Left renal pelvis (tissue), 4 donors: ENCODE measurements around the gene KLHL10. TPM values are rescaled to one million over a fixed set of nuclear protein-coding genes. Genes with fewer than 3 reads are reported as not detected.
A peak's percentile ranks its signal among the peaks of the same experiment; 100 is the strongest.
"Not testable (repeated sequence)": the region's sequence is repeated elsewhere in the genome, so short reads cannot be mapped to it uniquely, and the experiment has no call there.

Experiments
- DNase-seq, 4 donors: peaks; one replicate each; pipeline ENCODE4 v3.0.0-alpha.2; 2013; ENCODE audit warnings: low read depth in 4 of 4, low spot score in 3 of 4
- polyA plus RNA-seq, 4 donors: library from polyadenylated mRNA; unstranded; fragments of 120-200 nt; gene quantifications; one replicate each; pipeline ENCODE4 v1.2.1, GENCODE V29; 2013; ENCODE audit not compliant: insufficient read length in 4 of 4

Gene KLHL10
- polyA plus RNA-seq, 4 donors: 0.16 to 0.34 (median 0.26) TPM

DNA sequence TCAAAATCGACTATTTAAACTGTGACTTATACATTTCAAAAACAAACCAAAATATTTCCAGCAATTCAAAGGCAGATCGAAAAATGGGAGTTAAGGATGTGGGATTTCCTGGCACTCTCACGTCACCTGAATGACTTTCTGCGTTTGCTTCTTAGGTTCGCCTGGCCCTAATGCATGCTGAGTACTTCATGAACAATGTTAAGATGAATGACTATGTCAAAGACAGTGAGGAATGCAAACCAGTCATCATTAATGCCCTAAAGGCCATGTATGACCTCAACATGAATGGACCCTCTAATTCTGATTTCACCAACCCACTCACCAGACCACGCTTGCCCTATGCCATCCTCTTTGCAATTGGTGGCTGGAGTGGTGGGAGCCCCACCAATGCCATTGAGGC is 7.3 kb downstream of the KLHL10 start:
- DNase-seq: no peak

DNA sequence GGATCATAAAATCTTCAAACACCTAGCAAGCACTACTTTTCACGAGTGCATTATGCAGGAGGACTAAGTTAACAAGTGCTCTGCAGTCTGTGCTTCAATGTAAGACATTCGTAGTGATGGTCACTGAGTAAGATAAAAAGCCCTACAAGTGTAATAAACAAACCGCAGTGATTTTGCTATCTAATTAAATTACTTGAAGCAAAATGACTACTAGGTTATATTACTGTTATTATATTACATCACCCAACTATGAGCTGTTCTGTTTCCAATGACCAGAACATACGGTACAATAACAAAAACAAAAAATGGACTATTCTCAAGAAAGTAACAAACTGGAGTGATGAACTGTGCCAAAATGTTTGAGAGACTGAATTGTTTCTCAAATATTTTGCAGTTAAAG is 11.2 kb downstream of the KLHL10 start:
- DNase-seq: no peak

- no peak for DNase-seq
Measured at GRCh38 chr17:41849251-41849990, 11.8 kb downstream of the KLHL10 start.

- DNase-seq: not testable (repeated sequence)
Measured at GRCh38 chr17:41851382-41851781, 13.8 kb downstream of the KLHL10 start.

DNA sequence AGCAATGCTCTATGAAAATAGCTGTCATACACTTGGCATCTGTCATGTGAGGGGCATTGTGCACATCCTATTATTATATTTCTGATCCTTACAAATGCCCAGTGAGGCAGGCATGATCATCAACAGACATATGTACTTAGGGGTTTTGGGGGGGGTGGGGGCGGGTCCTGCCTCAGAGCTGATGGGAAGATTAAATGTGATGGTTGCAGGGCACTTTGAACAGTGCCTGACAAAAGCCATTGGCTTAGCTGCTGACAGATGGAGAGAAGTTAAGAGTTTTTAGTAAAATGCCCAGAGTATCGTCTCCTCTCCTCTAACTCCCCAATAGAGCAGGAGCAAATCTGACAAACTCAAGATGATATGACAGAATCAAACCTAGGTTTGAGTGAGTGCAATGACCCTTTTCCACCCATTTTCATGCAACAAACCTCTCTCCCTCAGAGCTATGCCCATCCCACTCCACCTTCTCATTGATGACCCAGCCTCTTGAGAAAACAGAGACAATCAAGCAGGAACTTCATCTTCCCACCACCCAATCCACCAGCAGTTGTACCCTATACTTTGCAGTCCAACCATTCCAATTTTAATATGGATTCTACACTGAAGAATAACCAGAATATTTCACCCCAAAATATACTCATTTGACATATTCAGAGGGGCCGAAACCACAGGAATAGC is 22.8 kb downstream of the KLHL10 start:
- DNase-seq: no peak

GRCh38 chr17:41863074-41863848 is 25.6 kb downstream of the KLHL10 start:
- no peak for DNase-seq

DNA sequence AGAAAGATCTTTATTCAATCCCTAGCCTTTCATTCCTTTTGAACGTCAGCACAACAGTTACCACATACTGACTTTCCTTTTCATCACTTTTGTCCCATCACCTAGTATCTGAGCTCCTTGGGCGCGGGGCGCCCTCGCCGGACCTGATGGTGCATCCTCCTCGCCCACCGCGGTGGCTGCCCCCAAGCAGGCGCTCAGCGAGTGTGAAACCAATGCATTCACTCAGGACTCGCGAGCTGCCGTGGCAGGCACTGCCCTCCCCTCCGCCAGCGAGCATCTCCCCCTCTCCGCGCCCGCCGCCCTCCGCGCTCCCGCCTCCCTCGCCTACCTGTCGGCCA is 26.8 kb downstream of the KLHL10 start:
- DNase-seq: peak in 1 of 4 donors; percentile 26

- peak; percentile 68 to 83 (median 80) for DNase-seq
Measured at GRCh38 chr17:41864836-41865595, 27.4 kb downstream of the KLHL10 start, which contains the start of gene KLHL11. Gene KLHL11 (minus strand): TSS chr17:41865423. CDS start chr17:41865370, 53 bp downstream.

GRCh38 chr17:41865596-41865893 is 27.9 kb downstream of the KLHL10 start:
- peak in 1 of 4 donors; percentile 29 for DNase-seq

GRCh38 chr17:41868568-41868967 is 30.9 kb downstream of the KLHL10 start:
- DNase-seq: no peak

DNA sequence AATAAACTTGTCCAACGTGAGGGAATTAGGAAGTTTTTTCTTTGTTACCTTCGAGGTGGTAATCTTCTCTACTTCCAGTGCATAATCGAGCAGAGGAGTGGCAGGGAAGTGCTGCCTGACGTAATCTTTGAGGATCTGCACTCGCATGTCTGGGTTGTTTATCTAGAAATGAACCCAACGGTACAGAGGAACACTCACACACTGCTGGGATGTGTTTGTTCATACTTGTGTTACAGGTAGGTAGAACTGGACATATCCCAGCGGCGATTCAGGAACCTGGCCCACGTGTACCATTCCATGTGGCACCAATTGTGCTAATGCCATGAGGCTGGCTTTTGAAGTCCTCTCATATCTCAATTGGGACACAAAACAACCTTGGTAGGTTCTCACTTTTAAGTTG is 31.8 kb downstream of the KLHL10 start:
- no peak for DNase-seq

- DNase-seq: no peak
Measured at GRCh38 chr17:41870097-41870496, 32.5 kb downstream of the KLHL10 start.

DNA sequence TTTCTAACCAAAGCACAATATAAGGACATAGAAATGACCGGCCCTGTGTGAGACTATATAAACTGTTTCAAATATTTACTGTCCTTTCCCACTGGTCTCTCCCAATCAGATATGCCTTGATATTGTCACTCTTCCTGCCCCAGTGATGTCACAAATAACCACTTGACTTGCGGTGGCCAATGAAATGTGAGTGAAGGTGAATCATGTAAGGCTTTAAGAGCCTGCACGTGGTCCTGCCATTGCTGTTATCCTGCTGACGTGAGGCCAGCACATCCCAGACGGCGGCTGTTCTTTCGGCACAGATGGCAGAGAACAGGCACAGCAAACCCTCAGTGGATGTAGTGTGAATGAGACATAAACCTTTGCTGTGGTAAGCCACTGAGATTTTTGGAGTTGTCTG is 33.0 kb downstream of the KLHL10 start:
- no peak for DNase-seq

GRCh38 chr17:41871789-41872188 is 34.2 kb downstream of the KLHL10 start:
- no peak for DNase-seq

GRCh38 chr17:41873559-41874292 is 36.1 kb downstream of the KLHL10 start:
- DNase-seq: no peak

DNA sequence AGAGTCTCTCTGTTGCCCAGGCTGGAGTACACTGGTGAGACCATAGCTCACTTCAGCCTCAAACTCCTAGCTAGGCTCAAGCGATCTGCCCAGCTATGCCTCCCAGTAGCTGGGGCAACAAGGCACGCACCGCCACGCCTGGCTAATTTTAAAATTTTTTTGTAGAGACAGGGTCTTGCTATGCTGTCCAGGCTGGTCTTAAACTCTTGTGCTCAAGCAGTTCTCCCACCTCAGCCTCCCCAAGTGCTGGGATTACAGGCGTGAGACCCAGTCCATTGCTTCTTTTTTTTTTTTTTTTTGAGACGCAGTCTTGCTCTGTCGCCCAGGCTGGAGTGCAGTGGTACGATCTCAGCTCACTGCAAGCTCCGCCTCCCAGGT is 36.7 kb downstream of the KLHL10 start:
- not testable (repeated sequence) for DNase-seq

DNA sequence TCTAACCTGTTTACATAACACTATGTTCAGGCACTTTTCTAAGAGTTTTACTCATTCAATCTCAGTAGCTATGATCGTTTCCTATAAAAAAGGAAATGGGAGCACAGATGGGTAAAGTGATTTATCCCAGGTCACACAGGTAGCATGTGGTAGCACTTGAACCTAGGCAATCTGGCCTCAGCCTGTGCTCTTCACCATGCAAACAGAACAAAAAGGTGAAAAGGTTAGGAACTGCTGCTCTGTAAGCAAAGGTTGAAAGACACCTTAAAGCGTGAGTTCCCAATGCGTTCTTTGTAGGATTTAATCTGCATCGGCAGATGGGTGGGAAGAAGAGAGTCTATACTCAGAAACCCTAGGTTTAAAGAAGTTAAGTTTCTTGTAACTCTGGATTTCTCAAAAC is 42.5 kb downstream of the KLHL10 start:
- no peak for DNase-seq

- DNase-seq: no peak
Measured at GRCh38 chr17:41882756-41883155, 45.1 kb downstream of the KLHL10 start.

DNA sequence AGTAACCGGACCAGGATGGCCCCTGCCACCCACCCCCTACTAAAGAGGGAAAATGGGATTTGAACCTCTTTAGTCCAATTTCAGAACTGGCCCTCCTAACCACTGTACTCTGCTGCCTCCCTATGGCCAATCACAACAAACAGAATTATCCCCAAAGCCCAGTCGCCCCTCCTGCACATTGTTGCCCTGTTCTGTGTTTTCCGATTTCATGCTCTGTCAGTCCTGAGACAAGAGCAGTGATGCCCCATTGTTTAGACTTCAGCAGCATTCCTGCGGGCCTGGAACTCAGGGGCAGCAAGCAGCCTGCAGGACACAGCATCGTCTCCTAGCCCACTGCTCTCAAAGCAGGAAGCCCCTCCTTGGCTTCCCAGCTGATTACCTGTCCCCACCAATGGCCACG is 48.1 kb downstream of the KLHL10 start:
- DNase-seq: no peak

- DNase-seq: no peak
Measured at GRCh38 chr17:41888332-41888965, 50.8 kb downstream of the KLHL10 start.
